GM19193 (cell line): ENCODE results near the gene SLC24A3.

Source experiments
- POLR2A ChIP-seq: IDR thresholded peaks from 4 replicates; pipeline ENCODE4 v1.6.1; 2011; ENCODE audit not compliant: insufficient read depth, insufficient read length; ENCODE audit errors: extremely low read depth

SLC24A3 gene

GRCh38 chr20:19482726-19483125, 270.3 kb downstream of the SLC24A3 start:
- TF ChIP-seq POLR2A = no peak

GRCh38 chr20:19483309-19483708, 270.9 kb downstream of the SLC24A3 start:
- TF ChIP-seq POLR2A = no peak

- no peak for TF ChIP-seq POLR2A
These were observed 274.0 kb downstream of the SLC24A3 start for GRCh38 chr20:19486446-19486845.

- no peak for TF ChIP-seq POLR2A
These were observed 275.0 kb downstream of the SLC24A3 start for GRCh38 chr20:19487420-19487819.

GRCh38 chr20:19491241-19491640, 278.8 kb downstream of the SLC24A3 start:
- no peak for TF ChIP-seq POLR2A

- no peak for TF ChIP-seq POLR2A
These were observed 279.7 kb downstream of the SLC24A3 start for GRCh38 chr20:19492116-19492515.

- TF ChIP-seq POLR2A = no peak
These were observed 280.4 kb downstream of the SLC24A3 start for GRCh38 chr20:19492687-19493336.

- no peak for TF ChIP-seq POLR2A
These were observed 281.5 kb downstream of the SLC24A3 start for GRCh38 chr20:19493794-19494495.

GRCh38 chr20:19495905-19496703, 283.7 kb downstream of the SLC24A3 start:
- TF ChIP-seq POLR2A = no peak

- TF ChIP-seq POLR2A = no peak
These were observed 284.6 kb downstream of the SLC24A3 start for GRCh38 chr20:19497064-19497463.

GRCh38 chr20:19498756-19499155, 286.3 kb downstream of the SLC24A3 start:
- no peak for TF ChIP-seq POLR2A

GRCh38 chr20:19501476-19502115, 289.2 kb downstream of the SLC24A3 start:
- no peak for TF ChIP-seq POLR2A

GRCh38 chr20:19502169-19502568, 289.7 kb downstream of the SLC24A3 start:
- no peak for TF ChIP-seq POLR2A

GRCh38 chr20:19504251-19504650, 291.8 kb downstream of the SLC24A3 start:
- TF ChIP-seq POLR2A = no peak

- TF ChIP-seq POLR2A = no peak
These were observed 293.6 kb downstream of the SLC24A3 start for GRCh38 chr20:19506021-19506420.
